Gastroesophageal sphincter (tissue), 3 donors: Measurements from ENCODE around the gene PIK3R1.
"Not testable (repeated sequence)": the region's sequence is repeated elsewhere in the genome, so short reads cannot be mapped to it uniquely, and the experiment has no call there.

Source experiments
- EP300 ChIP-seq: sonication (generic); formaldehyde crosslinking; IDR thresholded peaks from one replicate; pipeline ENCODE4 v1.6.1; 2017; ENCODE audit warnings: antibody characterized with exemption, mild to moderate bottlenecking
- POLR2A ChIP-seq, 2 donors: fragments of 450-650 bp; IDR thresholded peaks; one replicate each; pipeline ENCODE4 v1.6.1; 2017; ENCODE audit warnings: antibody characterized with exemption in 2 of 2, mild to moderate bottlenecking in 2 of 2, moderate library complexity in 1 of 2
- POLR2AphosphoS5 ChIP-seq: sonication (generic); formaldehyde crosslinking; IDR thresholded peaks from one replicate; pipeline ENCODE4 v1.6.1; 2017; ENCODE audit warnings: antibody characterized with exemption
- TF ChIP-seq, protein P1 (sequence below), 4 experiments: fragments of 200-600 bp in 2 of 4; fragments of 450-650 bp in 2 of 4; sonication (generic) in 1 of 4; IDR thresholded peaks; one replicate each; pipeline ENCODE4 v1.5.1; 2017 to 2019; ENCODE audit warnings: antibody characterized with exemption in 4 of 4, mild to moderate bottlenecking in 2 of 4, moderate library complexity in 2 of 4

DNA sequence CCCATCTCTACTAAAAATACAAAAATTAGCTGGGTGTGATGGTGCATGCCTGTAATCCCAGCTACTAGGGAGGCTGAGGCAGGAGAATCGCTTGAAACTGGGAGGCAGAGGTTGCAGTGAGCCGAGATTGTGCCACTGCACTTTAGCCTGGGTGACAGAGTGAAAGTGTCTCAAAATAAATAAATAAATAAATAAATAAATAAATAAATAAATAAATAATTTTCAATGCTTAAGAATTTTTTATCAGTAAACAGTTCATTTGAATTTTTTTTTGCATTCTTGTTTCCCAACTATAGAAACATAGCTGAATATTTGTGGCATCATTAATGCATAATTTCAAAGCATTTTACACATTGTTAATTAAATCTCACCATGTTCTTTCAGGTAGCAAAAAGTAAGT is 19.7 kb downstream of the PIK3R1 start:
- TF ChIP-seq, protein P1, sequence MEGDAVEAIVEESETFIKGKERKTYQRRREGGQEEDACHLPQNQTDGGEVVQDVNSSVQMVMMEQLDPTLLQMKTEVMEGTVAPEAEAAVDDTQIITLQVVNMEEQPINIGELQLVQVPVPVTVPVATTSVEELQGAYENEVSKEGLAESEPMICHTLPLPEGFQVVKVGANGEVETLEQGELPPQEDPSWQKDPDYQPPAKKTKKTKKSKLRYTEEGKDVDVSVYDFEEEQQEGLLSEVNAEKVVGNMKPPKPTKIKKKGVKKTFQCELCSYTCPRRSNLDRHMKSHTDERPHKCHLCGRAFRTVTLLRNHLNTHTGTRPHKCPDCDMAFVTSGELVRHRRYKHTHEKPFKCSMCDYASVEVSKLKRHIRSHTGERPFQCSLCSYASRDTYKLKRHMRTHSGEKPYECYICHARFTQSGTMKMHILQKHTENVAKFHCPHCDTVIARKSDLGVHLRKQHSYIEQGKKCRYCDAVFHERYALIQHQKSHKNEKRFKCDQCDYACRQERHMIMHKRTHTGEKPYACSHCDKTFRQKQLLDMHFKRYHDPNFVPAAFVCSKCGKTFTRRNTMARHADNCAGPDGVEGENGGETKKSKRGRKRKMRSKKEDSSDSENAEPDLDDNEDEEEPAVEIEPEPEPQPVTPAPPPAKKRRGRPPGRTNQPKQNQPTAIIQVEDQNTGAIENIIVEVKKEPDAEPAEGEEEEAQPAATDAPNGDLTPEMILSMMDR (IDR thresholded peaks at IDR 0.05): not testable (repeated sequence)
- not testable (repeated sequence) for TF ChIP-seq POLR2AphosphoS5; EP300; POLR2A (IDR thresholded peaks at IDR 0.05)
